Panc1 (cell line): ENCODE measurements around the gene SERTM2. TPM values are rescaled to one million over a fixed set of nuclear protein-coding genes. Genes with fewer than 3 reads are reported as not detected.

ENCODE experiments used
- ATAC-seq: fragments of 200-7000 bp; cut with Tn5 transposase; 2 replicates; pipeline ENCODE4 v1.9.1; 2020; ENCODE audit warnings: mild to moderate bottlenecking, moderate library complexity
- BruUV-seq: library from RNA; stranded (reverse); fragments of 400-500 nt; replicated peaks from 2 replicates; lab custom pipeline; 2021; lab: Mats Ljungman, UMichigan
- CTCF ChIA-PET: fragments of 300-600 bp; sonication (Branson Sonifier 250); formaldehyde crosslinking; loops from one replicate; lab custom pipeline; 2022; ENCODE audit warnings: antibody characterized with exemption; lab: Charles Lee
- POLR2A ChIA-PET: fragments of 300-600 bp; sonication (Branson Sonifier 250); formaldehyde crosslinking; loops from one replicate; lab custom pipeline; 2022; ENCODE audit warnings: antibody characterized with exemption; lab: Charles Lee
- DNase-seq: peaks from one replicate; pipeline ENCODE4 v3.0.0-alpha.2; 2010; ENCODE audit warnings: low read depth, low spot score
- H3K27ac ChIP-seq: 2 replicates; pipeline ENCODE4 v1.5.1; 2011; ENCODE audit warnings: mild to moderate bottlenecking, low read length, inconsistent platforms
- H3K27me3 ChIP-seq: fragments of 200-500 bp; sonication (Bioruptor generic); 2 replicates; pipeline ENCODE4 v1.6.0; 2014; ENCODE audit warnings: low read length, inconsistent platforms; ENCODE audit not compliant: control insufficient read depth, insufficient read depth
- H3K36me3 ChIP-seq: fragments of 200-500 bp; sonication (Bioruptor generic); 2 replicates; pipeline ENCODE4 v1.5.1; 2014; ENCODE audit warnings: inconsistent platforms, mild to moderate bottlenecking, low read length, moderate library complexity; ENCODE audit not compliant: control insufficient read depth, insufficient read depth
- H3K4me1 ChIP-seq: 2 replicates; pipeline ENCODE4 v1.5.1; 2011; ENCODE audit warnings: inconsistent platforms, mild to moderate bottlenecking, low read length, moderate library complexity; ENCODE audit not compliant: control insufficient read depth, insufficient read depth
- H3K4me3 ChIP-seq, 2 experiments: 2 replicates each; pipeline ENCODE4 v1.5.1; 2011 to 2012; ENCODE audit warnings: low read depth in 2 of 2, low read length in 2 of 2, mild to moderate bottlenecking in 2 of 2, inconsistent platforms in 1 of 2, moderate library complexity in 1 of 2
- H3K9me3 ChIP-seq: fragments of 200-500 bp; sonication (Bioruptor generic); 2 replicates; pipeline ENCODE4 v1.5.1; 2014; ENCODE audit warnings: low read depth, mild to moderate bottlenecking, inconsistent platforms, low read length, moderate library complexity; ENCODE audit not compliant: control insufficient read depth, insufficient read depth
- CTCF ChIP-seq: fragments of 450-650 bp; IDR thresholded peaks from 2 replicates; pipeline ENCODE4 v1.5.1; 2017; ENCODE audit warnings: mild to moderate bottlenecking
- POLR2AphosphoS5 ChIP-seq: IDR thresholded peaks from 2 replicates; pipeline ENCODE4 v1.6.1; 2012; ENCODE audit warnings: mild to moderate bottlenecking, low read depth, low read length, moderate library complexity
- REST ChIP-seq, 2 experiments: IDR thresholded peaks; 2 replicates each; pipeline ENCODE4 v1.6.1; 2011 to 2012; ENCODE audit warnings: low read depth in 2 of 2, control low read depth in 1 of 2, low read length in 1 of 2, mild to moderate bottlenecking in 1 of 2, moderate library complexity in 1 of 2; ENCODE audit not compliant: insufficient read depth in 1 of 2
- SIN3A ChIP-seq: IDR thresholded peaks from 2 replicates; pipeline ENCODE4 v1.6.1; 2012; ENCODE audit warnings: low read depth, mild to moderate bottlenecking, low read length, moderate library complexity, borderline replicate concordance; ENCODE audit not compliant: insufficient read depth
- TCF7L2 ChIP-seq: IDR thresholded peaks from 2 replicates; pipeline ENCODE4 v1.6.1; 2011; ENCODE audit warnings: mild to moderate bottlenecking, low read depth, low read length, inconsistent platforms
- in situ Hi-C: cut with HindIII; loops from 2 replicates; pipeline ENCODE4 v1.10.0; 2016; ENCODE audit warnings: low sequenced_read_pairs, low pct_unique_long_range_greater_than_20kb
- intact Hi-C: fragments of 100-400 bp; cut with micrococcal nuclease; formaldehyde crosslinking; loops from one replicate; pipeline ENCODE4 v1.10.0; 2022; ENCODE audit not compliant: unreplicated experiment
- total RNA-seq: library from RNA; stranded (reverse); gene quantifications from one replicate; pipeline ENCODE4 v1.2.1, GENCODE V29; 2021; ENCODE audit not compliant: unreplicated experiment

The SERTM2 gene
- total RNA-seq, 1 experiment from 2014 or later = not detected

GRCh38 chrX:111555406-111555958 is 44.0 kb downstream of the SERTM2 start:
- no peaks in the 10 kb centered on the region for H3K27me3 ChIP-seq
- no peaks in the 10 kb centered on the region for H3K9me3 ChIP-seq
- H3K36me3 ChIP-seq = no peaks in the 10 kb centered on the region
- DNase-seq = no peak
- ChIA-PET CTCF (no interaction called here), POLR2A (no interaction called here)
- no peak overlapping the region for H3K27ac ChIP-seq
- H3K4me1 ChIP-seq = no peaks in the 10 kb centered on the region
- in situ Hi-C loops (no loop called here), intact Hi-C loops (no loop called here)
- no peak overlapping the region for H3K4me3 ChIP-seq
- TF ChIP-seq REST (IDR thresholded peaks at IDR 0.05; ENCODE audit: insufficient read depth in 1 of 2, low read depth in 2 of 2, low read length in 1 of 2) (no peak), TCF7L2 (no peak), CTCF (no peak), POLR2AphosphoS5 (no peak), SIN3A (no peak)
- no peak for ATAC-seq
- BruUV-seq = no TSS peak

- H3K9me3 ChIP-seq = no peaks in the 10 kb centered on the region
- no peak overlapping the region for H3K4me3 ChIP-seq
- BruUV-seq = no TSS peak
- CTCF ChIA-PET = no interaction called here
- intact Hi-C loops = no loop called here
- H3K27ac ChIP-seq = no peak overlapping the region
- POLR2A ChIA-PET = no interaction called here
- ATAC-seq (no peak), DNase-seq (no peak)
- no peaks in the 10 kb centered on the region for H3K36me3 ChIP-seq
- in situ Hi-C loops = no loop called here
- TF ChIP-seq CTCF = no peak
- no peak for TF ChIP-seq POLR2AphosphoS5
- TF ChIP-seq SIN3A = no peak
- TF ChIP-seq REST (IDR thresholded peaks at IDR 0.05; ENCODE audit: insufficient read depth in 1 of 2, low read depth in 2 of 2, low read length in 1 of 2) = no peak
- TF ChIP-seq TCF7L2 = no peak
- H3K4me1 ChIP-seq = no peaks in the 10 kb centered on the region
- no peaks in the 10 kb centered on the region for H3K27me3 ChIP-seq
Observed at GRCh38 chrX:111560801-111561200, 49.4 kb downstream of the SERTM2 start.
